A375 (cell line): Measurements from ENCODE around the gene GJD4. TPM values are rescaled to one million over a fixed set of nuclear protein-coding genes. Genes with fewer than 3 reads are reported as not detected.

Experiments
- total RNA-seq: library from RNA; depleted of rRNA; stranded (reverse); fragments of >200 nt; shearing (Covaris generic); gene quantifications from 2 replicates; pipeline ENCODE4 v1.2.3, GENCODE V29; 2014; rRNA removed

The GJD4 gene
- 0.27 TPM in 1 of 2 replicates, not detected in the other for total RNA-seq

GRCh38 chr10:35605191-35605590, at the start of gene GJD4:
GJD4 (plus strand) TSS chr10:35605341; CDS start chr10:35605568, 227 bp downstream.

GRCh38 chr10:35642035-35642792, 37.1 kb downstream of the GJD4 start, which contains the start of gene FZD8:
FZD8 (minus strand) TSS chr10:35642296; CDS start chr10:35641429, 867 bp downstream.

Other genes with a start within 250 kb of the GJD4 start
- gene FZD8, start 37.0 kb downstream of the GJD4 start, total RNA-seq: 44.6 and 46.8 TPM in 2 replicates